SK-N-SH (cell line): ENCODE results near the gene SLC66A3.

ENCODE experiments used
- EP300 ChIP-seq, 2 experiments: IDR thresholded peaks; 2 replicates each; pipeline versions ENCODE4 v1.4.0 to v1.6.1; 2012; ENCODE audit warnings: borderline replicate concordance in 1 of 2, low read depth in 1 of 2, low read length in 1 of 2
- POLR2AphosphoS5 ChIP-seq: IDR thresholded peaks from 2 replicates; pipeline ENCODE4 v1.6.1; 2012; ENCODE audit warnings: low read depth, low read length
- TF ChIP-seq, protein P1 (sequence below): fragments of 200-600 bp; sonication (generic); IDR thresholded peaks from 2 replicates; pipeline ENCODE4 v1.6.1; 2017; ENCODE audit warnings: antibody characterized with exemption, mild to moderate bottlenecking, moderate library complexity
- TF ChIP-seq, protein P2 (sequence below): IDR thresholded peaks from 2 replicates; pipeline ENCODE4 v1.4.0; 2012; ENCODE audit warnings: low read depth

DNA sequence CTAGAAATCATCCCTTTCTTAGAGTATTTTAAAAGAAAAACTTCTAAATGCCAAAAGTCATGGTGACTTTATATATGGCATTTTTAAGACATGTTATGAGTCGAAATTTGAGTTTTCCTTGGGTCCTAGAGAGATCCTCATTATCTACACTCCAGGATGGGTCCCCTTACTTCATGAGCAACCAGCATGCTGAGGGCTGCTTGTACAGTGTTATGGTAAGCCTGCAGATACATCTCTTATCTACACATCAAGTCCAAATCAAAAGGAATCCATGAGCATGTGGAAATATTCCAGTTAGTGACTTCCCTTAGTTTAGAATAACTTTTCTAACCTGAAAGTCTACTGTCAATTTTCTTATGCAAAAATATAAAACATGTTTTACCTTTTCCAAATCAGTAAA is 58.7 kb downstream of the SLC66A3 start:
- TF ChIP-seq, protein P1, sequence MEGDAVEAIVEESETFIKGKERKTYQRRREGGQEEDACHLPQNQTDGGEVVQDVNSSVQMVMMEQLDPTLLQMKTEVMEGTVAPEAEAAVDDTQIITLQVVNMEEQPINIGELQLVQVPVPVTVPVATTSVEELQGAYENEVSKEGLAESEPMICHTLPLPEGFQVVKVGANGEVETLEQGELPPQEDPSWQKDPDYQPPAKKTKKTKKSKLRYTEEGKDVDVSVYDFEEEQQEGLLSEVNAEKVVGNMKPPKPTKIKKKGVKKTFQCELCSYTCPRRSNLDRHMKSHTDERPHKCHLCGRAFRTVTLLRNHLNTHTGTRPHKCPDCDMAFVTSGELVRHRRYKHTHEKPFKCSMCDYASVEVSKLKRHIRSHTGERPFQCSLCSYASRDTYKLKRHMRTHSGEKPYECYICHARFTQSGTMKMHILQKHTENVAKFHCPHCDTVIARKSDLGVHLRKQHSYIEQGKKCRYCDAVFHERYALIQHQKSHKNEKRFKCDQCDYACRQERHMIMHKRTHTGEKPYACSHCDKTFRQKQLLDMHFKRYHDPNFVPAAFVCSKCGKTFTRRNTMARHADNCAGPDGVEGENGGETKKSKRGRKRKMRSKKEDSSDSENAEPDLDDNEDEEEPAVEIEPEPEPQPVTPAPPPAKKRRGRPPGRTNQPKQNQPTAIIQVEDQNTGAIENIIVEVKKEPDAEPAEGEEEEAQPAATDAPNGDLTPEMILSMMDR: no peak
- TF ChIP-seq EP300 (IDR thresholded peaks at IDR 0.05; ENCODE audit: borderline replicate concordance in 1 of 2, low read depth in 1 of 2, low read length in 1 of 2) (no peak), POLR2AphosphoS5 (no peak)
- TF ChIP-seq, protein P2, sequence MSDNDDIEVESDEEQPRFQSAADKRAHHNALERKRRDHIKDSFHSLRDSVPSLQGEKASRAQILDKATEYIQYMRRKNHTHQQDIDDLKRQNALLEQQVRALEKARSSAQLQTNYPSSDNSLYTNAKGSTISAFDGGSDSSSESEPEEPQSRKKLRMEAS: no peak
